PC-3 (cell line): ENCODE results near the gene GTF2H4. TPM values are rescaled to one million over a fixed set of nuclear protein-coding genes. Genes with fewer than 3 reads are reported as not detected.
A peak's percentile ranks its signal among the peaks of the same experiment; 100 is the strongest.

Source experiments
- ATAC-seq: fragments of 200-7000 bp; cut with Tn5 transposase; 2 replicates; pipeline ENCODE4 v1.9.1; 2020; ENCODE audit warnings: mild to moderate bottlenecking, moderate library complexity
- BruUV-seq: library from RNA; stranded (reverse); fragments of 400-500 nt; replicated peaks from 2 replicates; lab custom pipeline; 2021; lab: Mats Ljungman, UMichigan
- CTCF ChIA-PET: fragments of 300-600 bp; sonication (Branson Sonifier 250); formaldehyde crosslinking; loops from one replicate; lab custom pipeline; 2022; ENCODE audit warnings: antibody characterized with exemption; lab: Charles Lee
- POLR2A ChIA-PET: fragments of 300-600 bp; sonication (Branson Sonifier 250); formaldehyde crosslinking; loops from one replicate; lab custom pipeline; 2022; ENCODE audit warnings: antibody characterized with exemption; ENCODE audit not compliant: unreplicated experiment; lab: Charles Lee
- DNase-seq: peaks from one replicate; pipeline ENCODE4 v3.0.0-alpha.2; 2015
- H2AFZ ChIP-seq: fragments of 300-600 bp; sonication (generic); 2 replicates; pipeline ENCODE4 v1.6.0; 2016; ENCODE audit warnings: antibody characterized with exemption, low read length
- H3F3A ChIP-seq: fragments of 300-600 bp; sonication (generic); one replicate; pipeline ENCODE4 v1.6.0; 2017; ENCODE audit warnings: antibody characterized with exemption, low read length, control low read depth, mild to moderate bottlenecking; ENCODE audit not compliant: unreplicated experiment
- H3K27ac ChIP-seq: fragments of 300-600 bp; sonication (generic); 2 replicates; pipeline ENCODE4 v1.5.1; 2016; ENCODE audit warnings: mild to moderate bottlenecking, low read length
- H3K27me3 ChIP-seq: fragments of 300-600 bp; sonication (generic); 2 replicates; pipeline ENCODE4 v1.6.1; 2016; ENCODE audit warnings: low read length, mixed read lengths
- H3K36me3 ChIP-seq: fragments of 300-600 bp; sonication (generic); 2 replicates; pipeline ENCODE4 v1.6.1; 2016; ENCODE audit warnings: low read depth, mixed run types, low read length, mixed read lengths
- H3K4me1 ChIP-seq: fragments of 300-600 bp; sonication (generic); 2 replicates; pipeline ENCODE4 v1.5.1; 2016; ENCODE audit warnings: low read length; ENCODE audit not compliant: insufficient read depth
- H3K4me2 ChIP-seq: fragments of 300-600 bp; sonication (generic); 2 replicates; pipeline ENCODE4 v1.6.0; 2016; ENCODE audit warnings: low read length
- H3K4me3 ChIP-seq: fragments of 300-600 bp; sonication (generic); 2 replicates; pipeline ENCODE4 v1.5.1; 2016; ENCODE audit warnings: mild to moderate bottlenecking, low read length, mixed read lengths
- H3K79me2 ChIP-seq: fragments of 300-600 bp; sonication (generic); 2 replicates; pipeline ENCODE4 v1.6.1; 2017; ENCODE audit warnings: low read length, mixed read lengths
- H3K9ac ChIP-seq: fragments of 300-600 bp; sonication (generic); 2 replicates; pipeline ENCODE4 v1.6.0; 2016; ENCODE audit warnings: mild to moderate bottlenecking, low read length
- H3K9me2 ChIP-seq: fragments of 300-600 bp; sonication (generic); replicated peaks from 2 replicates; pipeline ENCODE4 v1.6.1; 2016; ENCODE audit warnings: mixed run types, low read length, mixed read lengths
- H3K9me3 ChIP-seq: fragments of 300-600 bp; sonication (generic); 2 replicates; pipeline ENCODE4 v1.6.1; 2016; ENCODE audit warnings: low read length, mixed read lengths
- H4K20me1 ChIP-seq: fragments of 300-600 bp; sonication (generic); 2 replicates; pipeline ENCODE4 v1.6.1; 2016; ENCODE audit warnings: low read length, mixed read lengths
- EZH2 ChIP-seq: fragments of 300-600 bp; sonication (generic); IDR thresholded peaks from one replicate; pipeline ENCODE4 v1.6.1; 2017; ENCODE audit warnings: antibody characterized with exemption, mild to moderate bottlenecking, low read length; ENCODE audit not compliant: unreplicated experiment
- EZH2phosphoT487 ChIP-seq: fragments of 300-600 bp; sonication (generic); IDR thresholded peaks from 2 replicates; pipeline ENCODE4 v1.6.1; 2018; ENCODE audit warnings: mild to moderate bottlenecking, antibody characterized with exemption, low read length, borderline replicate concordance
- intact Hi-C: fragments of 100-400 bp; cut with micrococcal nuclease; formaldehyde crosslinking; loops from 2 replicates; pipeline ENCODE4 v1.9.0; 2023
- total RNA-seq: library from RNA; depleted of rRNA; stranded (reverse); fragments of >200 nt; gene quantifications from 2 replicates; pipeline ENCODE4 v1.2.3, GENCODE V29; 2014
- TF ChIP-seq, protein P1 (sequence below): fragments of 300-600 bp; sonication (generic); conservative IDR thresholded peaks from 2 replicates; pipeline ENCODE4 v1.5.1; 2017; ENCODE audit warnings: antibody characterized with exemption, low read depth, mild to moderate bottlenecking, low read length

Gene GTF2H4
- total RNA-seq, 1 experiment from 2014 or later: 28.7 TPM

- POLR2A ChIA-PET: interaction anchor here (0.6 kb wide), 1 partner anchor 137 kb away, joined by 16 read pairs; no protein-coding TSS in a partner anchor
Measured at GRCh38 chr6:30885999-30886896, 21.8 kb upstream of the GTF2H4 start.

DNA sequence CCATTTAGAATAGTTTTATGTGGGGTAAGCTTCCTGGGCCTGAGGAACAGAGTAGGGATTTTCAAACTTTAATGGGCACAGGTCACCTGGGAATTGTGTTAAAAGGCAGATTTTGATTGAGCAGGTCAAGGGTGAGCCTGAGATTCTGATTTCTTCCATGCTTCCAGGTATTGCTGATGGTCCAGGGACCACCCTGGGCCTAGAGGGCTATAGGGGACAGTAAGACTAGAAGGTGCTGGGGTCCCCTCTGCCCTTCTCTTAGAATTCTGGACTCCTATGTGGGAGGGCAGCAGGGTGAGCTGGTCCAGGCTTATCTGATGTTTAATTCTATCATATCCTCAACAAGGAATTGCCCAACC lies 21.1 kb upstream of the GTF2H4 start:
- Histone ChIP-seq H4K20me1 (peaks cover 19% of the 10 kb centered on the region), H3K9ac (peak overlapping the region; percentile 92), H3K27me3 (no peaks in the 10 kb centered on the region), H3K9me3 (no peaks in the 10 kb centered on the region), H2AFZ (no peak overlapping the region), H3K4me3 (peak overlapping the region; percentile 70), H3K4me1 (peaks cover 54% of the 10 kb centered on the region), H3K79me2 (peaks cover 64% of the 10 kb centered on the region), H3K9me2 (no peaks in the 10 kb centered on the region), H3K4me2 (peak overlapping the region; percentile 91), H3F3A (no peaks in the 10 kb centered on the region), H3K27ac (peak overlapping the region; percentile 93), H3K36me3 (peaks cover 23% of the 10 kb centered on the region; the same call in 1 of the 2 replicates)
- CTCF ChIA-PET: interaction anchor here (0.6 kb wide), 1 partner anchor 184 kb away, joined by 3 read pairs; no protein-coding TSS in a partner anchor
- DNase-seq: no peak
- intact Hi-C loops: no loop called here
- ATAC-seq: no peak
- BruUV-seq: no TSS peak
- TF ChIP-seq EZH2phosphoT487: no peak
- no peak for TF ChIP-seq EZH2
- TF ChIP-seq, protein P1, sequence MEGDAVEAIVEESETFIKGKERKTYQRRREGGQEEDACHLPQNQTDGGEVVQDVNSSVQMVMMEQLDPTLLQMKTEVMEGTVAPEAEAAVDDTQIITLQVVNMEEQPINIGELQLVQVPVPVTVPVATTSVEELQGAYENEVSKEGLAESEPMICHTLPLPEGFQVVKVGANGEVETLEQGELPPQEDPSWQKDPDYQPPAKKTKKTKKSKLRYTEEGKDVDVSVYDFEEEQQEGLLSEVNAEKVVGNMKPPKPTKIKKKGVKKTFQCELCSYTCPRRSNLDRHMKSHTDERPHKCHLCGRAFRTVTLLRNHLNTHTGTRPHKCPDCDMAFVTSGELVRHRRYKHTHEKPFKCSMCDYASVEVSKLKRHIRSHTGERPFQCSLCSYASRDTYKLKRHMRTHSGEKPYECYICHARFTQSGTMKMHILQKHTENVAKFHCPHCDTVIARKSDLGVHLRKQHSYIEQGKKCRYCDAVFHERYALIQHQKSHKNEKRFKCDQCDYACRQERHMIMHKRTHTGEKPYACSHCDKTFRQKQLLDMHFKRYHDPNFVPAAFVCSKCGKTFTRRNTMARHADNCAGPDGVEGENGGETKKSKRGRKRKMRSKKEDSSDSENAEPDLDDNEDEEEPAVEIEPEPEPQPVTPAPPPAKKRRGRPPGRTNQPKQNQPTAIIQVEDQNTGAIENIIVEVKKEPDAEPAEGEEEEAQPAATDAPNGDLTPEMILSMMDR: no peak
- POLR2A ChIA-PET: no interaction called here

More at GRCh38 chr6:30885999-30886896, 21.8 kb upstream of the GTF2H4 start:
- H3K79me2 ChIP-seq: peaks cover 64% of the 10 kb centered on the region
- no peak overlapping the region for H2AFZ ChIP-seq
- peaks cover 58% of the 10 kb centered on the region for H3K4me1 ChIP-seq
- peak; percentile 90 for DNase-seq
- H3F3A ChIP-seq: no peaks in the 10 kb centered on the region
- H3K9me2 ChIP-seq: no peaks in the 10 kb centered on the region
- intact Hi-C loops: loop anchor here (1.0 kb wide), 1 partner anchor 28 kb away; the partner anchor contains the start of gene VARS2
- H4K20me1 ChIP-seq: peaks cover 19% of the 10 kb centered on the region
- H3K27ac ChIP-seq: peak overlapping the region; percentile 93
- H3K27me3 ChIP-seq: no peaks in the 10 kb centered on the region
- H3K4me3 ChIP-seq: peak overlapping the region; percentile 70
- CTCF ChIA-PET: interaction anchor here (1.1 kb wide), 1 partner anchor 28 kb away, joined by 5 read pairs; the partner anchor contains the start of gene VARS2
- peaks cover 20% of the 10 kb centered on the region; the same call in 1 of the 2 replicates for H3K36me3 ChIP-seq
- H3K9me3 ChIP-seq: no peaks in the 10 kb centered on the region
- TF ChIP-seq EZH2: no peak
- no peak for TF ChIP-seq EZH2phosphoT487
- TF ChIP-seq, protein P1: no peak
- H3K9ac ChIP-seq: peak overlapping the region; percentile 92
- ATAC-seq: peak; percentile 63
- peak overlapping the region; percentile 91 for H3K4me2 ChIP-seq
- no TSS peak for BruUV-seq
